HCT116 (cell line): ENCODE data around the gene VAV2. TPM values are rescaled to one million over a fixed set of nuclear protein-coding genes. Genes with fewer than 3 reads are reported as not detected.

Experiments
- ATAC-seq: fragments of 200-7000 bp; cut with Tn5 transposase; 2 replicates; pipeline ENCODE4 v1.9.1; 2020; ENCODE audit warnings: mild to moderate bottlenecking, moderate library complexity
- BruUV-seq: library from RNA; stranded (reverse); fragments of 400-500 nt; replicated peaks from 2 replicates; lab custom pipeline; 2021; lab: Mats Ljungman, UMichigan
- CTCF ChIA-PET: fragments of 300-600 bp; sonication (Branson Sonifier 250); formaldehyde crosslinking; loops from one replicate; lab custom pipeline; 2021; ENCODE audit warnings: antibody characterized with exemption; lab: Charles Lee
- POLR2A ChIA-PET: fragments of 300-600, 350-600 bp; sonication (Branson Sonifier 250); formaldehyde crosslinking; loops from one replicate; lab custom pipeline; 2021; ENCODE audit warnings: antibody characterized with exemption; lab: Charles Lee
- RAD21 ChIA-PET, 2 experiments: fragments of 300-600 bp; sonication (Branson Sonifier 250); formaldehyde crosslinking; loops; one replicate each; lab custom pipeline; 2023; ENCODE audit warnings: low total read pairs in 2 of 2; ENCODE audit not compliant: uncharacterized antibody in 2 of 2, unreplicated experiment in 2 of 2, low non-redundant PET in 1 of 2; lab: Charles Lee
- DNase-seq: peaks from one replicate; pipeline ENCODE4 v3.0.0-alpha.2; 2010; ENCODE audit warnings: low read depth, low spot score
- H2AFZ ChIP-seq: fragments of 200-600 bp; shearing (Covaris generic), sonication (generic); 2 replicates; pipeline ENCODE4 v1.6.1; 2017; ENCODE audit warnings: low read depth, mixed run types, mixed read lengths, antibody characterized with exemption, low read length; ENCODE audit not compliant: poor library complexity, severe bottlenecking
- H3K27ac ChIP-seq: 2 replicates; pipeline ENCODE4 v1.5.1; 2012; ENCODE audit warnings: low read depth, low read length
- H3K27me3 ChIP-seq: fragments of 200-600 bp; sonication (generic); 2 replicates; pipeline ENCODE4 v1.6.1; 2016; ENCODE audit warnings: mixed run types, low read length, mixed read lengths; ENCODE audit not compliant: insufficient read depth
- H3K36me3 ChIP-seq, 2 experiments: fragments of 200-500 bp in 1 of 2; fragments of 200-600 bp in 1 of 2; sonication (Bioruptor generic) in 1 of 2; sonication (generic) in 1 of 2; 2 replicates each; pipeline versions ENCODE4 v1.5.1 to v1.6.1; 2014 to 2016; ENCODE audit warnings: low read length in 2 of 2, inconsistent platforms in 1 of 2, mixed read lengths in 1 of 2, mixed run types in 1 of 2; ENCODE audit not compliant: insufficient read depth in 2 of 2, control insufficient read depth in 1 of 2
- H3K4me1 ChIP-seq, 2 experiments: fragments of 200-600 bp in 1 of 2; sonication (generic) in 1 of 2; 2 replicates each; pipeline versions ENCODE4 v1.5.1 to v1.6.1; 2012 to 2017; ENCODE audit warnings: low read length in 2 of 2, inconsistent platforms in 1 of 2, mild to moderate bottlenecking in 1 of 2, mixed read lengths in 1 of 2, mixed run types in 1 of 2, moderate library complexity in 1 of 2; ENCODE audit not compliant: insufficient read depth in 2 of 2, control insufficient read depth in 1 of 2
- H3K4me2 ChIP-seq: fragments of 200-600 bp; sonication (generic); 2 replicates; pipeline ENCODE4 v1.6.1; 2017; ENCODE audit warnings: mixed run types, low read length, mixed read lengths
- H3K4me3 ChIP-seq, 2 experiments: fragments of 200-600 bp in 1 of 2; sonication (generic) in 1 of 2; replicated peaks in 1 of 2; 2 replicates each; pipeline ENCODE4 v1.5.1; 2011 to 2016; ENCODE audit warnings: low read length in 2 of 2, control low read depth in 1 of 2, low read depth in 1 of 2, mild to moderate bottlenecking in 1 of 2, mixed read lengths in 1 of 2, mixed run types in 1 of 2
- H3K79me2 ChIP-seq: fragments of 200-600 bp; sonication (generic); 2 replicates; pipeline ENCODE4 v1.6.1; 2017; ENCODE audit warnings: mild to moderate bottlenecking, mixed run types, low read length, moderate library complexity, mixed read lengths; ENCODE audit not compliant: insufficient read depth
- H3K9ac ChIP-seq: fragments of 200-600 bp; sonication (generic); 2 replicates; pipeline ENCODE4 v1.6.1; 2016; ENCODE audit warnings: low read length, mixed read lengths
- H3K9me2 ChIP-seq: fragments of 200-600 bp; sonication (generic), shearing (Covaris generic); 2 replicates; pipeline ENCODE4 v1.6.1; 2017; ENCODE audit warnings: mixed run types, mild to moderate bottlenecking, moderate library complexity; ENCODE audit not compliant: insufficient read depth
- H3K9me3 ChIP-seq, 2 experiments: fragments of 200-500 bp in 1 of 2; fragments of 200-600 bp in 1 of 2; sonication (Bioruptor generic) in 1 of 2; sonication (generic) in 1 of 2; 2 replicates each; pipeline ENCODE4 v1.6.1; 2014 to 2017; ENCODE audit warnings: low read length in 2 of 2, mixed read lengths in 2 of 2, inconsistent platforms in 1 of 2, low read depth in 1 of 2, mild to moderate bottlenecking in 1 of 2, mixed run types in 1 of 2, moderate library complexity in 1 of 2; ENCODE audit not compliant: control insufficient read depth in 1 of 2, insufficient read depth in 1 of 2
- H4K20me1 ChIP-seq: fragments of 200-600 bp; sonication (generic), shearing (Covaris generic); 2 replicates; pipeline ENCODE4 v1.6.1; 2017; ENCODE audit warnings: mixed run types, mild to moderate bottlenecking, moderate library complexity; ENCODE audit not compliant: insufficient read depth
- CEBPB ChIP-seq: IDR thresholded peaks from 2 replicates; pipeline ENCODE4 v1.6.1; 2012; ENCODE audit warnings: low read depth
- EZH2phosphoT487 ChIP-seq: fragments of 200-600 bp; IDR thresholded peaks from 2 replicates; pipeline ENCODE4 v1.6.1; 2018; ENCODE audit warnings: antibody characterized with exemption, borderline replicate concordance
- FOSL1 ChIP-seq: IDR thresholded peaks from 2 replicates; pipeline ENCODE4 v1.6.1; 2012; ENCODE audit warnings: low read depth
- JUND ChIP-seq: IDR thresholded peaks from 2 replicates; pipeline ENCODE4 v1.6.1; 2012
- POLR2AphosphoS5 ChIP-seq: IDR thresholded peaks from 2 replicates; pipeline ENCODE4 v1.6.1; 2011; ENCODE audit warnings: mild to moderate bottlenecking, low read depth, low read length, moderate library complexity
- RAD21 ChIP-seq: IDR thresholded peaks from 2 replicates; pipeline ENCODE4 v1.6.1; 2012; ENCODE audit warnings: low read depth, mild to moderate bottlenecking
- SIN3A ChIP-seq: IDR thresholded peaks from 2 replicates; pipeline ENCODE4 v1.6.1; 2012; ENCODE audit warnings: low read depth
- SRF ChIP-seq: IDR thresholded peaks from 2 replicates; pipeline ENCODE4 v1.6.1; 2012; ENCODE audit warnings: low read depth
- YY1 ChIP-seq: IDR thresholded peaks from 2 replicates; pipeline ENCODE4 v1.6.1; 2011; ENCODE audit warnings: low read length, low read depth, moderate library complexity, mild to moderate bottlenecking; ENCODE audit not compliant: insufficient replicate concordance; ENCODE audit errors: extremely low read depth
- ZFX ChIP-seq: fragments of 450-650 bp; IDR thresholded peaks from 2 replicates; pipeline ENCODE4 v1.6.1; 2017
- intact Hi-C: fragments of 100-400 bp; cut with micrococcal nuclease; formaldehyde crosslinking; loops from 2 replicates; pipeline ENCODE4 v1.10.0; 2022
- total RNA-seq: library from RNA; stranded (reverse); gene quantifications from one replicate; pipeline ENCODE4 v1.2.1, GENCODE V29; 2021; ENCODE audit not compliant: unreplicated experiment
- TF ChIP-seq, protein P1 (sequence below): IDR thresholded peaks from 2 replicates; pipeline ENCODE4 v1.6.1; 2012
- TF ChIP-seq, protein P2 (sequence below), 3 experiments: fragments of 200-600 bp in 1 of 3; sonication (generic) in 1 of 3; IDR thresholded peaks in 2 of 3; conservative IDR thresholded peaks in 1 of 3; 2 replicates each; pipeline ENCODE4 v1.5.1; 2012 to 2017; ENCODE audit warnings: low read depth in 2 of 3, low read length in 2 of 3, antibody characterized with exemption in 1 of 3, borderline replicate concordance in 1 of 3, control low read depth in 1 of 3, mild to moderate bottlenecking in 1 of 3, mixed read lengths in 1 of 3, mixed run types in 1 of 3, moderate library complexity in 1 of 3; ENCODE audit not compliant: insufficient read depth in 1 of 3

VAV2 gene
- total RNA-seq, 1 experiment from 2014 or later, result 33.2 TPM

DNA sequence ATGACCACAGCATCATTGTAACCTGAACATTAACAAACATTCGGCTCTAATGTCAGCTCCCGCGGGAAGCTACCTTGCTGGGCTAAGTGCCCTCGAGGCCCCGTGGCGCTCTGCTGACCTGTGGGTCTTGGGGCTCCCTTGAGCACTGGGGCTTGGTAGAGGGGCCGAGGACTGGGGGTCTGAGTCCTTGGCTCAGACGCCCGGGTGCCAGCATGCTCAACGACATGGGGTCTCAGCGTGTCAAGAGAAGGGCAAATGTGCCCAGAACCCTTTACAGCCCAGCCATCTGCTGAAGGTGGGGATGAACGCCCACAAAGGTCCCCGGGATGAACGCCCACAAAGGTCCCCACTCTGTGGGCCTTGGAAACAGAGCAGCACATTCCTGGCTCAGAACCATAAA lies 214.3 kb downstream of the VAV2 start:
- no peaks in the 10 kb centered on the region for H3K4me1 ChIP-seq
- TF ChIP-seq SIN3A (no peak), EZH2phosphoT487 (no peak), CEBPB (no peak), RAD21 (no peak), ZFX (no peak), YY1 (no peak), POLR2AphosphoS5 (no peak), FOSL1 (no peak), JUND (no peak), SRF (no peak)
- TF ChIP-seq, protein P1, sequence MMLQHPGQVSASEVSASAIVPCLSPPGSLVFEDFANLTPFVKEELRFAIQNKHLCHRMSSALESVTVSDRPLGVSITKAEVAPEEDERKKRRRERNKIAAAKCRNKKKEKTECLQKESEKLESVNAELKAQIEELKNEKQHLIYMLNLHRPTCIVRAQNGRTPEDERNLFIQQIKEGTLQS, result no peak
- TF ChIP-seq, protein P2, sequence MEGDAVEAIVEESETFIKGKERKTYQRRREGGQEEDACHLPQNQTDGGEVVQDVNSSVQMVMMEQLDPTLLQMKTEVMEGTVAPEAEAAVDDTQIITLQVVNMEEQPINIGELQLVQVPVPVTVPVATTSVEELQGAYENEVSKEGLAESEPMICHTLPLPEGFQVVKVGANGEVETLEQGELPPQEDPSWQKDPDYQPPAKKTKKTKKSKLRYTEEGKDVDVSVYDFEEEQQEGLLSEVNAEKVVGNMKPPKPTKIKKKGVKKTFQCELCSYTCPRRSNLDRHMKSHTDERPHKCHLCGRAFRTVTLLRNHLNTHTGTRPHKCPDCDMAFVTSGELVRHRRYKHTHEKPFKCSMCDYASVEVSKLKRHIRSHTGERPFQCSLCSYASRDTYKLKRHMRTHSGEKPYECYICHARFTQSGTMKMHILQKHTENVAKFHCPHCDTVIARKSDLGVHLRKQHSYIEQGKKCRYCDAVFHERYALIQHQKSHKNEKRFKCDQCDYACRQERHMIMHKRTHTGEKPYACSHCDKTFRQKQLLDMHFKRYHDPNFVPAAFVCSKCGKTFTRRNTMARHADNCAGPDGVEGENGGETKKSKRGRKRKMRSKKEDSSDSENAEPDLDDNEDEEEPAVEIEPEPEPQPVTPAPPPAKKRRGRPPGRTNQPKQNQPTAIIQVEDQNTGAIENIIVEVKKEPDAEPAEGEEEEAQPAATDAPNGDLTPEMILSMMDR (IDR thresholded peaks at IDR 0.05 in 2 of 3, conservative IDR thresholded peaks at IDR 0.05 in 1 of 3; ENCODE audit: borderline replicate concordance in 1 of 3, insufficient read depth in 1 of 3, low read depth in 2 of 3, low read length in 2 of 3), result no peak
- intact Hi-C loops, result no loop called here
- no peaks in the 10 kb centered on the region for H4K20me1 ChIP-seq
- DNase-seq (no peak), ATAC-seq (no peak)
- no peaks in the 10 kb centered on the region for H3K9me2 ChIP-seq
- H3K4me2 ChIP-seq, result no peak overlapping the region
- no peaks in the 10 kb centered on the region for H3K79me2 ChIP-seq
- H2AFZ ChIP-seq, result no peak overlapping the region
- RAD21 ChIA-PET, result no interaction called here
- no peak overlapping the region for H3K27ac ChIP-seq
- peaks cover 5 to 11% of the 10 kb centered on the region in 2 experiments; a peak in 2 of 4 replicates for H3K9me3 ChIP-seq
- H3K27me3 ChIP-seq, result no peaks in the 10 kb centered on the region
- POLR2A ChIA-PET, result no interaction called here
- CTCF ChIA-PET, result no interaction called here
- BruUV-seq, result no TSS peak
- no peak overlapping the region for H3K9ac ChIP-seq
- H3K4me3 ChIP-seq, result no peak overlapping the region
- peaks cover 5 to 17% of the 10 kb centered on the region in 2 experiments for H3K36me3 ChIP-seq
